HEK293 (cell line): ENCODE data around the gene SUSD4.

Source experiments
- CTCF ChIA-PET: fragments of 350-600 bp; formaldehyde crosslinking; extraction: SDS; loops from one replicate; lab custom pipeline; 2021; ENCODE audit warnings: antibody characterized with exemption; lab: Yijun Ruan, JAX
- POLR2A ChIA-PET: fragments of 300-600 bp; formaldehyde crosslinking; extraction: SDS; loops from one replicate; lab custom pipeline; 2020; ENCODE audit warnings: antibody characterized with exemption, inconsistent platforms; lab: Yijun Ruan, JAX
- H3K27ac ChIP-seq: fragments of 200-500 bp; sonication (Bioruptor generic); 2 replicates; pipeline ENCODE4 v1.5.1; 2014; ENCODE audit warnings: low read depth, low read length, control low read depth, inconsistent platforms; ENCODE audit errors: extremely low read depth
- H3K36me3 ChIP-seq, 2 experiments: fragments of 200-500 bp in 1 of 2; sonication (Bioruptor generic) in 1 of 2; 1 replicate in 1 of 2; 2 replicates in 1 of 2; pipeline ENCODE4 v1.5.1; 2014 to 2017; ENCODE audit warnings: inconsistent platforms in 2 of 2, low read length in 2 of 2; ENCODE audit not compliant: control insufficient read depth in 2 of 2, insufficient read depth in 1 of 2
- H3K4me1 ChIP-seq: fragments of 200-500 bp; sonication (Bioruptor generic); 2 replicates; pipeline ENCODE4 v1.5.1; 2014; ENCODE audit warnings: mild to moderate bottlenecking, low read length, inconsistent platforms; ENCODE audit not compliant: control insufficient read depth, insufficient read depth
- H3K4me3 ChIP-seq: 2 replicates; pipeline ENCODE4 v1.5.1; 2011; ENCODE audit warnings: low read depth, mild to moderate bottlenecking, control low read depth, low read length, moderate library complexity
- H3K9me3 ChIP-seq: fragments of 200-500 bp; sonication (Bioruptor generic); 2 replicates; pipeline ENCODE4 v1.5.1; 2014; ENCODE audit warnings: low read depth, low read length, inconsistent platforms; ENCODE audit not compliant: control insufficient read depth, insufficient read depth
- ATF2 ChIP-seq: fragments of 450-650 bp; formaldehyde crosslinking; IDR thresholded peaks from 2 replicates; pipeline ENCODE4 v1.5.1; 2016; ENCODE audit warnings: missing biosample characterization, missing genetic modification characterization, low read depth
- EGR2 ChIP-seq: fragments of 450-650 bp; formaldehyde crosslinking; IDR thresholded peaks from 2 replicates; pipeline ENCODE4 v1.5.1; 2016; ENCODE audit warnings: low read depth, missing biosample characterization, missing genetic modification characterization
- ELK4 ChIP-seq: IDR thresholded peaks from 2 replicates; pipeline ENCODE4 v1.6.1; 2011; ENCODE audit warnings: mild to moderate bottlenecking, low read depth, low read length, borderline replicate concordance
- HOXC10 ChIP-seq: sonication (generic); formaldehyde crosslinking; IDR thresholded peaks from 2 replicates; pipeline ENCODE4 v1.8.1; 2023; ENCODE audit warnings: mild to moderate bottlenecking, missing genetic modification reagents
- KLF16 ChIP-seq: fragments of 450-650 bp; formaldehyde crosslinking; IDR thresholded peaks from 2 replicates; pipeline ENCODE4 v1.5.1; 2017; ENCODE audit warnings: missing biosample characterization, missing genetic modification characterization
- KLF8 ChIP-seq: fragments of 450-650 bp; formaldehyde crosslinking; IDR thresholded peaks from 2 replicates; pipeline ENCODE4 v1.5.1; 2016; ENCODE audit warnings: missing biosample characterization, missing genetic modification characterization
- SCRT1 ChIP-seq: fragments of 450-650 bp; formaldehyde crosslinking; IDR thresholded peaks from 2 replicates; pipeline ENCODE4 v1.5.1; 2016; ENCODE audit warnings: missing biosample characterization, missing genetic modification characterization, borderline replicate concordance
- TSHZ1 ChIP-seq: fragments of 450-650 bp; formaldehyde crosslinking; IDR thresholded peaks from 2 replicates; pipeline ENCODE4 v1.5.1; 2016; ENCODE audit warnings: missing biosample characterization, missing genetic modification characterization, borderline replicate concordance
- ZBTB20 ChIP-seq: fragments of 450-650 bp; formaldehyde crosslinking; IDR thresholded peaks from 2 replicates; pipeline ENCODE4 v1.5.1; 2016; ENCODE audit warnings: missing biosample characterization, missing genetic modification characterization
- ZBTB26 ChIP-seq: fragments of 450-650 bp; formaldehyde crosslinking; optimal IDR thresholded peaks from 2 replicates; pipeline ENCODE3; 2016; ENCODE audit warnings: missing biosample characterization, mild to moderate bottlenecking, missing genetic modification characterization
- ZNF133 ChIP-seq: fragments of 450-650 bp; formaldehyde crosslinking; IDR thresholded peaks from 2 replicates; pipeline ENCODE4 v1.5.1; 2016; ENCODE audit warnings: missing biosample characterization, missing genetic modification characterization
- ZNF138 ChIP-seq: fragments of 450-650 bp; formaldehyde crosslinking; IDR thresholded peaks from 2 replicates; pipeline ENCODE4 v1.5.1; 2016; ENCODE audit warnings: missing biosample characterization, missing genetic modification characterization, borderline replicate concordance
- ZNF174 ChIP-seq: fragments of 450-650 bp; formaldehyde crosslinking; IDR thresholded peaks from 2 replicates; pipeline ENCODE4 v1.5.0; 2017; ENCODE audit warnings: missing biosample characterization, mild to moderate bottlenecking, missing genetic modification characterization
- ZNF175 ChIP-seq: fragments of 450-650 bp; formaldehyde crosslinking; IDR thresholded peaks from 2 replicates; pipeline ENCODE4 v1.5.1; 2016; ENCODE audit warnings: missing biosample characterization, missing genetic modification characterization
- ZNF239 ChIP-seq: fragments of 450-650 bp; formaldehyde crosslinking; IDR thresholded peaks from 2 replicates; pipeline ENCODE4 v1.5.1; 2016; ENCODE audit warnings: missing biosample characterization, missing genetic modification characterization
- ZNF26 ChIP-seq: fragments of 450-650 bp; formaldehyde crosslinking; IDR thresholded peaks from 2 replicates; pipeline ENCODE4 v1.5.1; 2016; ENCODE audit warnings: missing biosample characterization, missing genetic modification characterization
- ZNF350 ChIP-seq: fragments of 450-650 bp; formaldehyde crosslinking; IDR thresholded peaks from 2 replicates; pipeline ENCODE4 v1.5.0; 2017; ENCODE audit warnings: missing biosample characterization, mild to moderate bottlenecking, missing genetic modification characterization
- ZNF394 ChIP-seq: fragments of 450-650 bp; formaldehyde crosslinking; IDR thresholded peaks from 2 replicates; pipeline ENCODE4 v1.5.1; 2016; ENCODE audit warnings: missing biosample characterization, missing genetic modification characterization, mild to moderate bottlenecking, moderate library complexity, borderline replicate concordance
- ZNF48 ChIP-seq: fragments of 450-650 bp; formaldehyde crosslinking; IDR thresholded peaks from 2 replicates; pipeline ENCODE4 v1.5.1; 2016; ENCODE audit warnings: missing biosample characterization, missing genetic modification characterization
- ZNF555 ChIP-seq: fragments of 450-650 bp; formaldehyde crosslinking; conservative IDR thresholded peaks from 2 replicates; pipeline ENCODE4 v1.5.1; 2017; ENCODE audit warnings: missing biosample characterization, mild to moderate bottlenecking, missing genetic modification characterization, inconsistent platforms
- ZNF585B ChIP-seq: fragments of 450-650 bp; formaldehyde crosslinking; IDR thresholded peaks from 2 replicates; pipeline ENCODE4 v1.5.1; 2016; ENCODE audit warnings: missing biosample characterization, missing genetic modification characterization
- ZNF610 ChIP-seq: fragments of 450-650 bp; formaldehyde crosslinking; IDR thresholded peaks from 2 replicates; pipeline ENCODE4 v1.5.1; 2016; ENCODE audit warnings: missing biosample characterization, missing genetic modification characterization, borderline replicate concordance
- ZNF623 ChIP-seq: fragments of 450-650 bp; formaldehyde crosslinking; IDR thresholded peaks from 2 replicates; pipeline ENCODE4 v1.5.1; 2016; ENCODE audit warnings: missing biosample characterization, missing genetic modification characterization
- ZNF768 ChIP-seq: fragments of 450-650 bp; formaldehyde crosslinking; IDR thresholded peaks from 2 replicates; pipeline ENCODE4 v1.5.1; 2018; ENCODE audit warnings: missing biosample characterization, mild to moderate bottlenecking, missing genetic modification characterization
- ZSCAN23 ChIP-seq: fragments of 450-650 bp; formaldehyde crosslinking; IDR thresholded peaks from 2 replicates; pipeline ENCODE4 v1.5.1; 2016; ENCODE audit warnings: missing biosample characterization, missing genetic modification characterization

Gene SUSD4

GRCh38 chr1:223223091-223223995 lies 140.6 kb downstream of the SUSD4 start:
- no peaks in the 10 kb centered on the region for H3K4me1 ChIP-seq
- no peak overlapping the region for H3K27ac ChIP-seq
- ChIA-PET POLR2A (no interaction called here), CTCF (interaction anchor here (0.7 to 0.9 kb wide), 2 partner anchors 11 to 90 kb away, joined by 5 to 6 read pairs; no protein-coding TSS in a partner anchor)
- TF ChIP-seq SCRT1 (tag by site-specific recombination): no peak
- no peak for TF ChIP-seq ZNF768 (tag by site-specific recombination)
- no peak for TF ChIP-seq ZNF48 (tag by site-specific recombination)
- no peak for TF ChIP-seq ZBTB20 (tag by site-specific recombination)
- TF ChIP-seq ZNF585B (tag by site-specific recombination): no peak
- no peak for TF ChIP-seq EGR2
- no peak for TF ChIP-seq ZNF555
- no peak for TF ChIP-seq ZNF394 (tag by site-specific recombination)
- no peak for TF ChIP-seq ELK4
- TF ChIP-seq ZNF175: no peak
- no peak for TF ChIP-seq TSHZ1 (tag by site-specific recombination)
- no peaks in the 10 kb centered on the region for H3K36me3 ChIP-seq
- H3K4me3 ChIP-seq: no peak overlapping the region
- H3K9me3 ChIP-seq: no peaks in the 10 kb centered on the region

GRCh38 chr1:223222377-223222776 lies 141.6 kb downstream of the SUSD4 start:
- no peaks in the 10 kb centered on the region for H3K9me3 ChIP-seq
- no peaks in the 10 kb centered on the region for H3K4me1 ChIP-seq
- no peak overlapping the region for H3K27ac ChIP-seq
- H3K36me3 ChIP-seq: no peaks in the 10 kb centered on the region
- H3K4me3 ChIP-seq: no peak overlapping the region
- POLR2A ChIA-PET: no interaction called here
- CTCF ChIA-PET: no interaction called here
- TF ChIP-seq ZNF26 (tag by site-specific recombination): no peak
- TF ChIP-seq ZNF133 (tag by site-specific recombination): no peak
- no peak for TF ChIP-seq ZNF394 (tag by site-specific recombination)
- no peak for TF ChIP-seq ZNF610 (tag by site-specific recombination)
- no peak for TF ChIP-seq KLF8
- no peak for TF ChIP-seq HOXC10 (CRISPR knock-in tag)
- no peak for TF ChIP-seq ZNF138
- no peak for TF ChIP-seq ZNF239 (tag by site-specific recombination)
- no peak for TF ChIP-seq KLF16
- TF ChIP-seq ZBTB26: no peak
- TF ChIP-seq ATF2 (tag by site-specific recombination): no peak
- no peak for TF ChIP-seq ZNF623 (tag by site-specific recombination)
- no peak for TF ChIP-seq ZSCAN23 (tag by site-specific recombination)
- no peak for TF ChIP-seq ZNF174 (tag by site-specific recombination)
- TF ChIP-seq ZNF350 (tag by site-specific recombination): no peak
